Endodermal cell (in vitro differentiated cells): ENCODE measurements around the gene ZBTB25. TPM values are rescaled to one million over a fixed set of nuclear protein-coding genes. Genes with fewer than 3 reads are reported as not detected.

Experiments
- DNase-seq: peaks from one replicate; pipeline ENCODE4 v3.0.0-alpha.2; 2017
- H3K27ac ChIP-seq: 2 replicates; pipeline ENCODE4 v1.5.1; 2013; ENCODE audit warnings: mild to moderate bottlenecking, low read depth, low read length, moderate library complexity
- H3K27me3 ChIP-seq: 2 replicates; pipeline ENCODE4 v1.6.1; 2013; ENCODE audit warnings: mild to moderate bottlenecking, low read length, moderate library complexity; ENCODE audit not compliant: insufficient read depth, control insufficient read depth, poor library complexity, severe bottlenecking
- H3K36me3 ChIP-seq: 2 replicates; pipeline ENCODE4 v1.7.0; 2013; ENCODE audit warnings: mild to moderate bottlenecking, low read length, moderate library complexity; ENCODE audit not compliant: control insufficient read depth, insufficient read depth
- H3K4me1 ChIP-seq: one replicate; pipeline ENCODE4 v1.7.0; 2013; ENCODE audit warnings: low read length; ENCODE audit not compliant: control insufficient read depth, insufficient read depth
- H3K4me3 ChIP-seq: 2 replicates; pipeline ENCODE4 v1.5.1; 2013; ENCODE audit warnings: mild to moderate bottlenecking, low read length, moderate library complexity
- H3K9ac ChIP-seq: 2 replicates; pipeline ENCODE4 v1.6.1; 2013; ENCODE audit warnings: mild to moderate bottlenecking, low read length, moderate library complexity; ENCODE audit not compliant: poor library complexity, severe bottlenecking; ENCODE audit errors: extremely low read depth
- H3K9me3 ChIP-seq: 2 replicates; pipeline ENCODE4 v1.6.1; 2013; ENCODE audit warnings: mild to moderate bottlenecking, low read length, moderate library complexity; ENCODE audit not compliant: control insufficient read depth
- H3K27ac Mint-ChIP-seq: 2 replicates; pipeline ENCODE4 v1.8.0; 2020; ENCODE audit warnings: mixed read lengths
- H3K27me3 Mint-ChIP-seq: 2 replicates; pipeline ENCODE4 v1.8.0; 2021; ENCODE audit warnings: mild to moderate bottlenecking, mixed read lengths; ENCODE audit not compliant: insufficient read depth
- H3K36me3 Mint-ChIP-seq: 2 replicates; pipeline ENCODE4 v1.8.0; 2020; ENCODE audit warnings: low read depth, mixed read lengths
- H3K4me1 Mint-ChIP-seq: 2 replicates; pipeline ENCODE4 v1.8.0; 2020; ENCODE audit warnings: mixed read lengths
- H3K4me3 Mint-ChIP-seq: 2 replicates; pipeline ENCODE4 v1.8.0; 2020; ENCODE audit warnings: mild to moderate bottlenecking, moderate library complexity, mixed read lengths
- H3K9me3 Mint-ChIP-seq: 2 replicates; pipeline ENCODE4 v1.8.0; 2020; ENCODE audit warnings: mild to moderate bottlenecking, mixed read lengths
- WGBS, 2 experiments: methylation state at CpG; one replicate each; pipeline versions ENCODE4 v1.1.5 to v1.1.7; 2013; ENCODE audit warnings: missing lambda C conversion rate in 2 of 2, mixed read lengths in 1 of 2; ENCODE audit not compliant: insufficient coverage in 1 of 2, insufficient read length in 1 of 2; 5-methylcytosine and 5-hydroxymethylcytosine counted together
- total RNA-seq, 2 donors: library from RNA; stranded (reverse); fragmentation: NEBNext Ultra II Directional in 1 of 2; extraction: Animal tissue kit (Norgen Biotek cat#: 25700) in 1 of 2; gene quantifications; 2 replicates in 1 of 2; 3 replicates in 1 of 2; pipeline ENCODE4 v1.2.1, GENCODE V29; 2021
- TF ChIP-seq, protein P1 (sequence below): fragments of 200-600 bp; sonication (generic); conservative IDR thresholded peaks from 2 replicates; pipeline ENCODE4 v1.5.0; 2021; ENCODE audit warnings: antibody characterized with exemption, mild to moderate bottlenecking

Gene ZBTB25
- total RNA-seq, 2 donors from 2014 or later = 14.0 to 17.0 TPM

- no peaks in the 10 kb centered on the region for H3K9me3 Mint-ChIP-seq
- H3K27ac Mint-ChIP-seq = peak overlapping the region; percentile 2
- H3K27me3 Mint-ChIP-seq = no peaks in the 10 kb centered on the region
- Histone ChIP-seq H3K9ac (peak overlapping the region; percentile 7), H3K27ac (no peak overlapping the region), H3K4me3 (peak overlapping the region; percentile 93), H3K27me3 (no peaks in the 10 kb centered on the region), H3K4me1 (peaks cover 9% of the 10 kb centered on the region), H3K36me3 (peaks cover 8% of the 10 kb centered on the region), H3K9me3 (no peaks in the 10 kb centered on the region)
- DNase-seq = no peak
- peak overlapping the region; percentile 80 for H3K4me3 Mint-ChIP-seq
- 59 to 83% methylated on average over 1 of the region's 1 CpG for WGBS, 2 experiments
- TF ChIP-seq, protein P1, sequence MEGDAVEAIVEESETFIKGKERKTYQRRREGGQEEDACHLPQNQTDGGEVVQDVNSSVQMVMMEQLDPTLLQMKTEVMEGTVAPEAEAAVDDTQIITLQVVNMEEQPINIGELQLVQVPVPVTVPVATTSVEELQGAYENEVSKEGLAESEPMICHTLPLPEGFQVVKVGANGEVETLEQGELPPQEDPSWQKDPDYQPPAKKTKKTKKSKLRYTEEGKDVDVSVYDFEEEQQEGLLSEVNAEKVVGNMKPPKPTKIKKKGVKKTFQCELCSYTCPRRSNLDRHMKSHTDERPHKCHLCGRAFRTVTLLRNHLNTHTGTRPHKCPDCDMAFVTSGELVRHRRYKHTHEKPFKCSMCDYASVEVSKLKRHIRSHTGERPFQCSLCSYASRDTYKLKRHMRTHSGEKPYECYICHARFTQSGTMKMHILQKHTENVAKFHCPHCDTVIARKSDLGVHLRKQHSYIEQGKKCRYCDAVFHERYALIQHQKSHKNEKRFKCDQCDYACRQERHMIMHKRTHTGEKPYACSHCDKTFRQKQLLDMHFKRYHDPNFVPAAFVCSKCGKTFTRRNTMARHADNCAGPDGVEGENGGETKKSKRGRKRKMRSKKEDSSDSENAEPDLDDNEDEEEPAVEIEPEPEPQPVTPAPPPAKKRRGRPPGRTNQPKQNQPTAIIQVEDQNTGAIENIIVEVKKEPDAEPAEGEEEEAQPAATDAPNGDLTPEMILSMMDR = no peak
- no peaks in the 10 kb centered on the region for H3K36me3 Mint-ChIP-seq
- H3K4me1 Mint-ChIP-seq = peaks cover 54% of the 10 kb centered on the region
These were observed 4.7 kb upstream of the ZBTB25 start for GRCh38 chr14:64508215-64508776.

- WGBS, 2 experiments = 67 to 83% methylated on average over 1 to 4 of the region's 4 CpGs
- Histone ChIP-seq H3K9me3 (no peaks in the 10 kb centered on the region), H3K27me3 (no peaks in the 10 kb centered on the region), H3K4me3 (peak overlapping the region; percentile 93), H3K9ac (peak overlapping the region; percentile 19), H3K27ac (no peak overlapping the region), H3K36me3 (peaks cover 3% of the 10 kb centered on the region), H3K4me1 (peaks cover 9% of the 10 kb centered on the region)
- Mint-ChIP-seq H3K27me3 (no peaks in the 10 kb centered on the region), H3K4me3 (peak overlapping the region; percentile 80), H3K27ac (peak overlapping the region; percentile 32), H3K9me3 (no peaks in the 10 kb centered on the region), H3K4me1 (peaks cover 57% of the 10 kb centered on the region), H3K36me3 (no peaks in the 10 kb centered on the region)
- DNase-seq = no peak
- TF ChIP-seq, protein P1 = no peak
These were observed 3.9 kb upstream of the ZBTB25 start for GRCh38 chr14:64507376-64508156.

- Mint-ChIP-seq H3K4me1 (peaks cover 66% of the 10 kb centered on the region), H3K36me3 (no peaks in the 10 kb centered on the region), H3K9me3 (no peaks in the 10 kb centered on the region), H3K4me3 (peak overlapping the region; percentile 80), H3K27me3 (no peaks in the 10 kb centered on the region), H3K27ac (peak overlapping the region; percentile 8)
- no peak for DNase-seq
- Histone ChIP-seq H3K9me3 (no peaks in the 10 kb centered on the region), H3K4me3 (peak overlapping the region; percentile 93), H3K4me1 (peaks cover 14% of the 10 kb centered on the region), H3K27me3 (no peaks in the 10 kb centered on the region), H3K9ac (peak overlapping the region; percentile 19), H3K36me3 (peaks cover 2% of the 10 kb centered on the region), H3K27ac (no peak overlapping the region)
- WGBS, 2 experiments = 84 to 100% methylated on average over 2 to 3 of the region's 3 CpGs
- TF ChIP-seq, protein P1 = no peak
These were observed 3.1 kb upstream of the ZBTB25 start for GRCh38 chr14:64506721-64507120.
